HG02970 (cell line): ENCODE measurements around the gene SNAPIN.
"Not testable (repeated sequence)": the region's sequence is repeated elsewhere in the genome, so short reads cannot be mapped to it uniquely, and the experiment has no call there.

Source experiments
- ATAC-seq: cut with Tn5 transposase; IDR thresholded peaks from one replicate; pipeline ENCODE4 v1.9.1; 2021; ENCODE audit warnings: mild to moderate bottlenecking, moderate library complexity, moderate number of reproducible peaks; ENCODE audit not compliant: unreplicated experiment, low FRiP score

Gene SNAPIN

GRCh38 chr1:153626477-153626903 lies 32.0 kb upstream of the SNAPIN start:
- no peak for ATAC-seq

- no peak for ATAC-seq
These were observed 31.4 kb upstream of the SNAPIN start, which contains the start of gene S100A13 for GRCh38 chr1:153626904-153627714. Gene S100A13 (minus strand): TSS chr1:153627505. CDS start chr1:153626472, 1,033 bp downstream.

- ATAC-seq = no peak
These were observed 30.5 kb upstream of the SNAPIN start, which contains the start of gene S100A1 for GRCh38 chr1:153627715-153628626. Gene S100A1 (plus strand): TSS chr1:153628434. CDS start chr1:153630522, 2,088 bp downstream.

- ATAC-seq = no peak
These were observed 29.7 kb upstream of the SNAPIN start for GRCh38 chr1:153628638-153629342.

GRCh38 chr1:153629343-153629665 lies 29.2 kb upstream of the SNAPIN start:
- ATAC-seq = no peak

GRCh38 chr1:153629971-153630370 lies 28.5 kb upstream of the SNAPIN start:
- no peak for ATAC-seq

- ATAC-seq = no peak
These were observed 28.1 kb upstream of the SNAPIN start for GRCh38 chr1:153630384-153630783.

- ATAC-seq = no peak
These were observed 27.2 kb upstream of the SNAPIN start for GRCh38 chr1:153631047-153632022.

GRCh38 chr1:153633161-153633753 lies 25.2 kb upstream of the SNAPIN start:
- no peak for ATAC-seq

- peak; percentile 93 for ATAC-seq
These were observed 24.5 kb upstream of the SNAPIN start, which contains the start of gene CHTOP for GRCh38 chr1:153633754-153634665. Gene CHTOP (plus strand): TSS chr1:153634066. CDS start chr1:153636589, 2,523 bp downstream.

GRCh38 chr1:153635872-153636271 lies 22.6 kb upstream of the SNAPIN start:
- no peak for ATAC-seq

GRCh38 chr1:153636312-153636711 lies 22.2 kb upstream of the SNAPIN start:
- no peak for ATAC-seq

- no peak for ATAC-seq
These were observed 20.2 kb upstream of the SNAPIN start for GRCh38 chr1:153638261-153638660.

- no peak for ATAC-seq
These were observed 19.2 kb upstream of the SNAPIN start for GRCh38 chr1:153639280-153639679.

- not testable (repeated sequence) for ATAC-seq
These were observed 18.3 kb upstream of the SNAPIN start for GRCh38 chr1:153640213-153640612.

GRCh38 chr1:153640861-153641260 lies 17.6 kb upstream of the SNAPIN start:
- ATAC-seq = no peak

- ATAC-seq = no peak
These were observed 16.3 kb upstream of the SNAPIN start for GRCh38 chr1:153642161-153642560.

GRCh38 chr1:153643100-153643499 lies 15.4 kb upstream of the SNAPIN start:
- no peak for ATAC-seq
